Right lobe of liver (tissue), 6 donors: ENCODE results near the gene GALNT14. TPM values are rescaled to one million over a fixed set of nuclear protein-coding genes. Genes with fewer than 3 reads are reported as not detected.

Source experiments
- ATAC-seq, 4 donors: fragments of 200-7000 bp; cut with Tn5 transposase; one replicate each; pipeline ENCODE4 v1.9.1; 2020; ENCODE audit warnings: mild to moderate bottlenecking in 4 of 4, moderate library complexity in 4 of 4
- DNase-seq, 3 donors: peaks; one replicate each; pipeline ENCODE4 v3.0.0-alpha.2; 2020
- H3K27ac ChIP-seq, 3 donors: fragments of 200-600 bp; one replicate each; pipeline ENCODE4 v1.8.0; 2022
- H3K27me3 ChIP-seq, 2 donors: fragments of 200-600 bp; one replicate each; pipeline ENCODE4 v1.8.0; 2022
- H3K36me3 ChIP-seq, 4 donors: fragments of 200-600 bp; sonication (generic) in 1 of 4; one replicate each; pipeline versions ENCODE4 v1.5.1 to v1.8.0; 2017 to 2022; ENCODE audit warnings: control low read depth in 1 of 4
- H3K4me1 ChIP-seq, 4 donors: fragments of 200-600 bp; sonication (generic) in 1 of 4; one replicate each; pipeline versions ENCODE4 v1.5.1 to v1.8.0; 2017 to 2022; ENCODE audit warnings: control low read depth in 1 of 4
- H3K4me3 ChIP-seq, 3 donors: fragments of 200-600 bp; one replicate each; pipeline ENCODE4 v1.8.0; 2022
- H3K9me3 ChIP-seq, 4 donors: fragments of 200-600 bp; sonication (generic) in 1 of 4; one replicate each; pipeline versions ENCODE4 v1.5.1 to v1.8.0; 2017 to 2022; ENCODE audit warnings: control low read depth in 1 of 4
- CTCF ChIP-seq, 4 donors: fragments of 200-600 bp in 3 of 4; fragments of 450-650 bp in 1 of 4; IDR thresholded peaks; one replicate each; pipeline versions ENCODE4 v1.5.1 to v1.8.0; 2016 to 2022; ENCODE audit warnings: antibody characterized with exemption in 4 of 4, mild to moderate bottlenecking in 2 of 4
- POLR2A ChIP-seq: fragments of 450-650 bp; IDR thresholded peaks from one replicate; pipeline ENCODE4 v1.6.1; 2017; ENCODE audit warnings: antibody characterized with exemption, mild to moderate bottlenecking
- WGBS: methylation state at CpG from one replicate; pipeline ENCODE4 v1.1.6; 2018; ENCODE audit warnings: low coverage, low lambda C conversion rate; ENCODE audit not compliant: insufficient coverage; ENCODE audit errors: missing lambda C conversion rate; 5-methylcytosine and 5-hydroxymethylcytosine counted together
- intact Hi-C, 2 donors: fragments of 100-400 bp; cut with DNase I; formaldehyde crosslinking; loops; one replicate each; pipeline versions ENCODE4 v1.11.2 to v1.14.1; 2022
- total RNA-seq, 6 experiments: library from RNA; depleted of rRNA in 2 of 6; stranded (reverse); fragments of >200 nt in 2 of 6; fragmentation: NEBNext Ultra II Directional in 3 of 6; extraction: Animal tissue kit (Norgen Biotek cat#: 25700) in 3 of 6; gene quantifications; one replicate each; pipeline versions ENCODE4 v1.1.0 to v1.2.4, GENCODE V29; 2016 to 2023
- donor health status: DM: no; HTN: yes; CAD: no.
- donor health status: DM: no; HTN: no; CAD: no.
- donor health status: DM: no; HTN: no; CAD: no.
- donor health status: DM: no; HTN: yes; CAD: no.
- donor health status: DM: no; HTN: yes; CAD: no.

GALNT14 gene
- total RNA-seq, 6 experiments from 2014 or later: 0.37 to 2.8 (median 1.0) TPM

- intact Hi-C loops: no loop called here
- DNase-seq: no peak
- H3K4me1 ChIP-seq: no peaks in the 10 kb centered on the region
Measured at GRCh38 chr2:30899516-30900054, 238.7 kb downstream of the GALNT14 start.

GRCh38 chr2:30897539-30897938 lies 240.7 kb downstream of the GALNT14 start:
- intact Hi-C loops: no loop called here
- 81% methylated on average over 2 of the region's 13 CpGs for WGBS
- no peak for TF ChIP-seq CTCF (IDR thresholded peaks at IDR 0.05)
- TF ChIP-seq POLR2A: no peak

More at GRCh38 chr2:30899516-30900054, 238.7 kb downstream of the GALNT14 start:
- TF ChIP-seq POLR2A: no peak
- TF ChIP-seq CTCF (IDR thresholded peaks at IDR 0.05): no peak
- WGBS: 65% methylated on average over 6 of the region's 14 CpGs
- no peak overlapping the region for H3K27ac ChIP-seq
- no peaks in the 10 kb centered on the region for H3K27me3 ChIP-seq
- no peak for ATAC-seq
- H3K36me3 ChIP-seq: no peaks in the 10 kb centered on the region
- H3K9me3 ChIP-seq: no peaks in the 10 kb centered on the region
- no peak overlapping the region for H3K4me3 ChIP-seq

GRCh38 chr2:30894498-30895119 lies 243.6 kb downstream of the GALNT14 start:
- ATAC-seq: no peak
- no peak for DNase-seq
- H3K4me1 ChIP-seq: no peaks in the 10 kb centered on the region
- no peaks in the 10 kb centered on the region for H3K9me3 ChIP-seq
- H3K36me3 ChIP-seq: no peaks in the 10 kb centered on the region
- no peak overlapping the region for H3K4me3 ChIP-seq
- H3K27ac ChIP-seq: no peak overlapping the region
- WGBS: 25% methylated on average over 2 of the region's 5 CpGs
- intact Hi-C loops: no loop called here
- no peak for TF ChIP-seq CTCF (IDR thresholded peaks at IDR 0.05)
- H3K27me3 ChIP-seq: no peaks in the 10 kb centered on the region

More at GRCh38 chr2:30897539-30897938, 240.7 kb downstream of the GALNT14 start:
- Histone ChIP-seq H3K36me3 (no peaks in the 10 kb centered on the region), H3K9me3 (no peaks in the 10 kb centered on the region), H3K27me3 (no peaks in the 10 kb centered on the region), H3K4me3 (no peak overlapping the region), H3K4me1 (no peaks in the 10 kb centered on the region), H3K27ac (no peak overlapping the region)
- ATAC-seq (no peak), DNase-seq (no peak)

GRCh38 chr2:30888852-30889409 lies 249.3 kb downstream of the GALNT14 start:
- WGBS: 44% methylated on average over 6 of the region's 7 CpGs
- H3K9me3 ChIP-seq: no peaks in the 10 kb centered on the region
- TF ChIP-seq CTCF (IDR thresholded peaks at IDR 0.05) (no peak), POLR2A (no peak)
- H3K27me3 ChIP-seq: no peaks in the 10 kb centered on the region
- no peak overlapping the region for H3K27ac ChIP-seq
- H3K4me3 ChIP-seq: no peak overlapping the region
- ATAC-seq (no peak), DNase-seq (no peak)
- intact Hi-C loops: no loop called here
- no peaks in the 10 kb centered on the region for H3K36me3 ChIP-seq
- no peaks in the 10 kb centered on the region for H3K4me1 ChIP-seq
